ENCODE data around the gene CD86.

The CD86 gene

GRCh38 chr3:122060040-122060698 is 5.0 kb downstream of the CD86 start:
- DNase-seq (ENCODE audit: low read depth), result no peak

GRCh38 chr3:122063908-122064307 is 8.7 kb downstream of the CD86 start:
- DNase-seq (ENCODE audit: low read depth), result no peak

GRCh38 chr3:122064326-122064725 is 9.2 kb downstream of the CD86 start:
- no peak for DNase-seq (ENCODE audit: low read depth)

- DNase-seq (ENCODE audit: low read depth), result no peak
These were observed 11.4 kb downstream of the CD86 start for GRCh38 chr3:122066331-122067213.

- DNase-seq (ENCODE audit: low read depth), result no peak
These were observed 12.0 kb downstream of the CD86 start for GRCh38 chr3:122067214-122067550.

- DNase-seq (ENCODE audit: low read depth), result no peak
These were observed 12.6 kb downstream of the CD86 start for GRCh38 chr3:122067588-122068240.

GRCh38 chr3:122074621-122075265 is 19.6 kb downstream of the CD86 start:
- no peak for DNase-seq (ENCODE audit: low read depth)

GRCh38 chr3:122076491-122077292 is 21.5 kb downstream of the CD86 start:
- DNase-seq (ENCODE audit: low read depth), result no peak

GRCh38 chr3:122077293-122078234 is 22.4 kb downstream of the CD86 start:
- no peak for DNase-seq (ENCODE audit: low read depth)

- no peak for DNase-seq (ENCODE audit: low read depth)
These were observed 23.2 kb downstream of the CD86 start for GRCh38 chr3:122078235-122078935.

GRCh38 chr3:122079524-122080206 is 24.5 kb downstream of the CD86 start:
- no peak for DNase-seq (ENCODE audit: low read depth)

- DNase-seq (ENCODE audit: low read depth), result no peak
These were observed 25.0 kb downstream of the CD86 start for GRCh38 chr3:122080207-122080587.

GRCh38 chr3:122081543-122082247 is 26.5 kb downstream of the CD86 start:
- no peak for DNase-seq (ENCODE audit: low read depth)

GRCh38 chr3:122082357-122082756 is 27.2 kb downstream of the CD86 start:
- no peak for DNase-seq (ENCODE audit: low read depth)

GRCh38 chr3:122084799-122085198 is 29.6 kb downstream of the CD86 start:
- DNase-seq (ENCODE audit: low read depth), result no peak

GRCh38 chr3:122085673-122086072 is 30.5 kb downstream of the CD86 start:
- no peak for DNase-seq (ENCODE audit: low read depth)

GRCh38 chr3:122088531-122088930 is 33.4 kb downstream of the CD86 start:
- no peak for DNase-seq (ENCODE audit: low read depth)

- no peak for DNase-seq (ENCODE audit: low read depth)
These were observed 36.6 kb downstream of the CD86 start for GRCh38 chr3:122091602-122092295.
